Limb (tissue), 2 donors: ENCODE measurements around the gene FAM151A.
"Not testable (repeated sequence)": the region's sequence is repeated elsewhere in the genome, so short reads cannot be mapped to it uniquely, and the experiment has no call there.

ENCODE experiments used
- DNase-seq, 2 donors: peaks; one replicate each; pipeline ENCODE4 v3.0.0-alpha.2; 2016; ENCODE audit errors: extremely low spot score in 2 of 2

Gene FAM151A

GRCh38 chr1:54636461-54637446 is 13.4 kb upstream of the FAM151A start:
- DNase-seq, result not testable (repeated sequence)

GRCh38 chr1:54635804-54636203 is 12.5 kb upstream of the FAM151A start:
- not testable (repeated sequence) for DNase-seq

- DNase-seq, result no peak
Measured at GRCh38 chr1:54627196-54627595, 3.9 kb upstream of the FAM151A start.

- no peak for DNase-seq
Measured at GRCh38 chr1:54624466-54625464, 1.4 kb upstream of the FAM151A start.

- no peak for DNase-seq
Measured at GRCh38 chr1:54619749-54620148, 3.6 kb downstream of the FAM151A start.

GRCh38 chr1:54615531-54616279 is 7.6 kb downstream of the FAM151A start:
- no peak for DNase-seq

- no peak for DNase-seq
Measured at GRCh38 chr1:54614563-54614962, 8.8 kb downstream of the FAM151A start.

- DNase-seq, result no peak
Measured at GRCh38 chr1:54614024-54614423, 9.3 kb downstream of the FAM151A start.

GRCh38 chr1:54611621-54612020 is 11.7 kb downstream of the FAM151A start:
- DNase-seq, result no peak

GRCh38 chr1:54610601-54611580 is 12.4 kb downstream of the FAM151A start:
- DNase-seq, result no peak

GRCh38 chr1:54610048-54610447 is 13.3 kb downstream of the FAM151A start:
- DNase-seq, result no peak

GRCh38 chr1:54609301-54609921 is 13.9 kb downstream of the FAM151A start:
- no peak for DNase-seq

GRCh38 chr1:54608566-54609230 is 14.6 kb downstream of the FAM151A start:
- no peak for DNase-seq

- no peak for DNase-seq
Measured at GRCh38 chr1:54607821-54608565, 15.3 kb downstream of the FAM151A start.

GRCh38 chr1:54606990-54607325 is 16.4 kb downstream of the FAM151A start:
- DNase-seq, result no peak

GRCh38 chr1:54606096-54606989 is 17.0 kb downstream of the FAM151A start:
- no peak for DNase-seq
